ENCODE data around the gene ARL2BP.

The ARL2BP gene

DNA sequence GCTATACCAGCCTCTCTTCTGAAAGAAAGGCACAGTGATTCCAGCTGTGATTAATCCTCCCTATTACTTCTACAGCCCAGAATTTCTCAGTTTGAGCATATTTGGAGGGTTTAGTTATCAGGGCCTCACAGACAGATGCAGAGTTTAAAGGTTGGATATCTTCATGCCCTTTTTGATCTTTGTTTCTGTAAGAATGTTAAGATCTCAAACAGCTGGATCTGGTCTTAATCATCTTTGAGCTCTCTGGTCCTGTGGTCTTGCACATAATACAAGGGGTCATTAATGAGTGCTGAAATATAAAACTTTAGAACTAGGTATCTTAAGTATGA is 9.1 kb upstream of the ARL2BP start:
- DNase-seq, result no peak

DNA sequence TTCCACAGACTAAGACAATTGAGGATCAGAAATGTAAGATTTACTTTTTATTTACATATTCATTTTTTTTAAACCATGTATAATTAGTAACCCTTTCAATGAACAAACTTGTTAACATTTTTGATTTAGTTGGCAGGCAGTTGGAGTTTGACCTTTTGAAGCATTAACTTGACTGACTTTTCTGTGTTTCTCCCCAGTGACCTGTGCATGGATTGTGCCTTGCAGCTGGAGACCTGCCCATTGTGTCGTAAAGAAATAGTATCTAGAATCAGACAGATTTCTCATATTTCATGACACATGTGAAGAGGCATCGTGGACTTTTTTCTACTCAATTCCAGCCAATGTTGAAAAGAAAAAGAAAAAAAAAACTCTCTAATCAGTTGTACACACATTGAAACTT is 6.4 kb upstream of the ARL2BP start:
- no peak for DNase-seq

GRCh38 chr16:57239107-57239506 is 6.0 kb upstream of the ARL2BP start:
- DNase-seq, result no peak

DNA sequence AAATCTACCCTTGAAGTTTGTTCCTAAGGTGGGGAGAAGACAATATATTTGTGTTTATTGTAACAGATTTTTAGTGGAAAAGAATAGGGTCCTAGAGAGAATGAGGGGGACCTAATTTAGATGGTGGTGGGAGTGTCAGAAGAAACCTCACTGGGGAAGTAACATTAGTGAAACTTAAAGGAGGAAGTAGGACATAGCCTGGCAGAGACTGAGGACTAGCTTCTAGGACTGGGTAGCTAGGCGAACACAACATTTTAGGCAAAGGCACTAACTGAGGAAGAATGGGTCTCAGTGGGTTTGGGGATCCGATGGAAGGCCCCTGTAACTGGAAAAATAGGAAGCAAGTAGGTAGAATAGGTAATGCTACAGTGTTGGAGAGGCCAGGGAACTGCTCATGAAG is 4.2 kb upstream of the ARL2BP start:
- DNase-seq, result no peak

GRCh38 chr16:57242650-57243049 is 2.4 kb upstream of the ARL2BP start:
- DNase-seq, result no peak

DNA sequence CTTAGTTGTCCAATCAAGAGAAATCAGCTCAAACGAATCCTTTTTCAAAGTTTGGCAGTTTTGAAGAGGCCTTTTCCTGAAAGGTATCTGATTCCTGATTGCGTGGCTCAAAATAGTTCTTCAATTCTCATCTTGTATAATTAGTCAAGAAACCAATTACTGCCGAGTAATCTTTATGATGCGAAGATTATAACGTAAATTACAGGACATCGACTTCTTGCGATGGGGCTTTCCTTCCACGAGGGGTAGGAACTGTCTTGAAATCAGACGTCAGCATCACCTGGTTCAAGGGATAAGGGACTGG is 644 bp upstream of the ARL2BP start:
- no peak for DNase-seq

DNA sequence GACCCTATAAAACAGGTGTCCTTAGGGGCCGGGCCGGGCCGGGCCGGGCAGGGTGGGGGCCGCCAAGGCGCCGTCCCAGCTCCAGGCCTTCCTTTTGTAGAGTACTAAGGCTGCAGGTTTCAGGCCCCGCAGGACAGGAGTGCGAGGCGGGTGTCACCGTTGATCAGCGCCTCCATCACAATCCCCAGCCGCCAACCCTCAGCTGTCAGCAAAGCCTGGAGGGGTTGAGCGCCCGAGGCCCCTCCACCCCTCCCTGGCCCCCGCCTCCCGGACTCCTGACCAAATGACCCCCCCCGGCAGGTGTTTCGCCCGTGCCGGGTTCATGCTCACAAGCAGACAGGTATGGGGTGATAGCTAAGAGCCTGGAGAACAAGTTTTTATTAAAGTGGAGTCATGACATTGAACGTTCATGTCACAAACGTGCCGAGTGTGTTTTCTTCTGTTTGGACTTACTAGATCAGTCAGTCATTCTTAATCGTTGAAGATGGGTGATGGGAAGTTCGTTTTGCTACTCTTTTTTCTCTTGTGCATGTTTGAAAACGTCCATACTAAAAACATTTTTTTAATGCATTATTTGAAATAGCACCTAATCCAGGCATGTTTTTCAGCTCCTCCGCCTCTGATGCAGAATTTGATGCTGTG is 534 bp downstream of the ARL2BP start:
- no peak for DNase-seq

DNA sequence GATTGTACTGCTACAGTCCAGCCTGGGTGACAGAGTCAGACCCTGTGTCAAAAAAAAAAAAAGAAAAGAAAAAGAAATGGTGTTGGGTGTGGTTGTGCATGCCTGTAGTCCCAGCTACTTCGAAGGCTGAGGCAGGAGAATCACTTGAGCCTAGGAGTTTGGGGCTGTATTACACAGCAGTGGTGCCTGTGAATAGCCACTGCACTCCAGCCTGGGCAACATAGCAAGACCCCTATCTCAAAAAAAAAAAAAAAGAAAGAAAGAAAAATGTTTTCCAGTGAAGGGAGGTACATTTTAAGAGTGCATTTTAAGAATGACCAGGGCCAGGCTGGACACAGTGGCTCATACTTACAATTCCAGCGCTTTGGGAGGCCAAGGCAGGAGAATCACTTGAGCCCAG is 6.3 kb downstream of the ARL2BP start:
- no peak for DNase-seq

DNA sequence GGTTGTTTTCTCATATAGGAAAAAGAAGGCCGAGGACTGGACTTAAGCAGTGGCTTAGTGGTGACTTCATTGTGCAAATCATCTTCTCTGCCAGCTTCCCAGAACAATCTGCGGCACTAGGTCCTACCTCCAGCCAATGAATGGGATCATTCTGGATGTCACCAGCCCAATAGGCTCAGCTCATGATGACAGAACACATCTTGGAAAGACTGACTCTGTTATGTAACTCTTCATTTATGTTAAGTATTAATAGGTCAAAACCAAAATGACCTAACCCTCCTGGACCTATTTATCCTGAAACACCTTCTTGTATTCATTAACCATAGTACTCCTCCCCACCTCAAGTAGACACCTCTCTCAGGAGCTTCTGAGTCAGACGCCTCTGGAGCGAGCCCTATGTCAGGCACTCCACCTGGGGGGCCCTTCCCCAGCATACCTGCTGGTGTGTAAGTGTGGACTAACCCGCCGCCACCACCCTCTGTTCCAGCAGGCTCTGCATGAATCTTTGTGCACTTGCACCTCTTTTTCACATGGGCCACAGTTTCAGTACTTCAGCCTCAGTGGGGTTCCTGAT is 7.2 kb downstream of the ARL2BP start:
- peak; percentile 52 for DNase-seq

DNA sequence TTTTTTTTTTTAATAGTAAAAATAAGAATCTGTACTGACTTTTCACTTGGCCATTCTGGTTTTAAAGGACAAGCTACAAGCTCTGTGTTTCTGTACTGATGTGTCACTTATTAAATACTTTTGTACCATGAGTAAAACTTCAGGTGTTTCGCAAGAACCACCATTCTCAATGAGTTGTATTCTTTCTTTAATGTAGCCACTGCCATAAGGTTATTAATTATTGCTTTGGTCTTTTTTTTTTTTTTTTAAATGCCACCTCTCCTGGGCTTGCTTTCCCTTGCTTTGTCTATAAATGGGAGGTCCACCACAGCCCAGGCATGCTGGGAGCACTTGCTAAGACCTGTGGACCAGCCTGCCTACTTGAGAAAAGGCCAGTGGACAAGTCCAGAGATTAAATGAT is 8.4 kb downstream of the ARL2BP start:
- peak; percentile 1 for DNase-seq

- DNase-seq, result no peak
Measured at GRCh38 chr16:57255686-57256415, 10.8 kb downstream of the ARL2BP start.

GRCh38 chr16:57256601-57257395 is 11.7 kb downstream of the ARL2BP start:
- DNase-seq, result no peak

GRCh38 chr16:57257455-57258070 is 12.5 kb downstream of the ARL2BP start:
- DNase-seq, result no peak

DNA sequence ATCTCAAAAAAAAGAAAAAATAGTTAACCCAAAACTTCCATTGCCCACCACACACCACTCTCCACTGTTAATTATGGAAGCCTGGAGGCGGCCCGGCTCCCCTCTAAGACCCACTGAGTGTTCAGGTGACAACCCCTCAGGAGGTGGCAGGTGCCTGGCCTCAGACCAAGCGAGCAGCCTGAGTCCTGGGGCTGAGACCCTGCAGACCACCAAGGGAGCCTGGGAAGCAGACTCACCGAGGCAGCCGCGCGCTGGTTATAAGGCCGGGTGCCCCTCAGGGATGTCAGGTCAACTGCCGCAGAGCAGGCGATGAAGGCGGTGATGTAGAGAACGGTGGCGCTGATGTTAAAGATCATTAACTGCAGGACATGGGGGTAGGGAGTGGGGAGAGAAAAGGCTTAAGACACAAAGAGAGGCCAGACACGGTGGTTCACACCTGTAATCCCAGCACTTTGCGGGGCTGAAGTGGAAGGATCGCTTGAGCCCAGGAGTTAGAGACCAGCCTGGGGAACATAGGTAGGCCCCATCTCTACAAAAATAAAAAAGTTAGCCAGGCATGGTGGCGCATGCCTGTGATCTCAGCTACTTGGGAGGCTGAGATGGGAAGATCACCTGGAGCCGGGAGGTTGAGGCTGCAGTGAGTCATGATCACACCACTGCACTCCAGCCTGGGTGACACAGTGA is 13.3 kb downstream of the ARL2BP start:
- no peak for DNase-seq

DNA sequence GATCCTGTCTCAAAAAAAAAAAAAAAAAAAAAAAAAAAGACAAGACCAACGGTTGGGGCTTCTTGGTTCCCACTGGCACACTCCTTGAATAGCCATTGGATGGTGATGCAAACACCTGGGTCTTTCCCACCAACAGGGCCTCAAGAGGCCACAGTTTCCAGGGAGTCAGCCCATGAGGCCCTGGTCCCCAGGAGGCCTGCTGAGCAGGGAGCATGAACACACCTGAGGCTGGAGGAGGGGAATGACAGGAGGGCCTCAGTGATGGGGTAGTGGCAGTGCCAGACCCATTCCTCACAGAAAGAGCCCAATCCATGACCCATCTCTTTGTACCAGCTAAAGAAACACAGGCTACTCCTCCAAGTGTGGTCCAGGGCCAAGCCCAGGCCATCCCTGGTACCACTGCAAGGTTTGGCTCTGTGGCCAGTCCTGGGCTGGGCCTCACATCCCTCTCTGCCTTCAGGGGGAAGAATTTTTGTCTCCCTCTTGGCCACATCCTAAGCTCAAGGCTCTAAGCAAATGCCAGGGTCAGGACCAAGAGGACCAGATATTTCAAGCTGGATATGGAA is 13.9 kb downstream of the ARL2BP start:
- no peak for DNase-seq

DNA sequence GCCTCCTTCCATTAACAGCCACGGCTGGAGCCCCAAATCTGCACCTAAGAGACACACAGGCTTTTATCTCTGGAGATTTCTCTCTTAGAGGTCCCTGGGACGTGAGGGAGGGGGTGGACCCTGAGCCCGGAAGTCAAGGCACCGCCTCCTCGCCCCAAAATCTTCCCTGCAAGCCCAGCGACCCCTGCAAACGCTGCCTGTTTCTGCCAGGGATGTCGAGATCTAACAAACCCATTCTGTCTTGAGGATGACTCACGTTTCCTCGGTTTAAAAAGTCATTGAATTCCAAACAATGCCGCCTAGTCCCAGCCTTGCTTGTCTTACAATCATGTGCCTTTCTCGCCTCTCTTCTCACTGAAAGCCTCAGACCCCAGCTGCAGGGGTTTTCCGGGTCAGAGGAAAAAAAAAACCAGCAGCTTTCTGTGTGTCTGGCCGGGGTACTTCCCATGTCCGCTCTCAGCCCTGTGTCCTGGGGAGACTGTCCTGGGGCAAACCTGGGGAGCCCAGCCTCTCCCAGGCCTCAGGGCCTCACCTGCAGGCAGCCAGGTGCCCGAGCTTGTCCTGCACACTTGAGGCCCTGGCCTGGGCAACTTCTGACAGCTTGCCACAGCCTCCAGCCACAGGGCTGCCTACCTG is 15.4 kb downstream of the ARL2BP start:
- peak; percentile 39 for DNase-seq

DNA sequence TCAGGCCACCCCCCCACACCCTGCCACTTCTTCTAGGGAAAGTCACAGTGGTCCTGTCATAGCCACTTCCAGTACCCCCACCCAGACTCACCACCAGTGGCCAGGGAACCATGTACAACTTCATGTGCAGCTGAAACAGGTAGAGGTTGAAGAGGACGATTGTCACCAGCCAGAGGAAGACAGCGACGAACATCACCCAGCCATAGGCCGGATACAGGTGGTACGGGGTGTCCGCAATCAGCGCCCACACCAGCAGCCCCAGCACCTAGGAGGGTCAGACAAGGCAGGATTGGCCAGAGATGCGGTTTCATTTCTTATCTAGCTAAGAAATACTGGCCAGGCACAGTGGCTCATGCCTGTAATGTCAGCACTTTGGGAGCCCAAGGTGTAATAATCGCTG is 16.7 kb downstream of the ARL2BP start:
- no peak for DNase-seq

DNA sequence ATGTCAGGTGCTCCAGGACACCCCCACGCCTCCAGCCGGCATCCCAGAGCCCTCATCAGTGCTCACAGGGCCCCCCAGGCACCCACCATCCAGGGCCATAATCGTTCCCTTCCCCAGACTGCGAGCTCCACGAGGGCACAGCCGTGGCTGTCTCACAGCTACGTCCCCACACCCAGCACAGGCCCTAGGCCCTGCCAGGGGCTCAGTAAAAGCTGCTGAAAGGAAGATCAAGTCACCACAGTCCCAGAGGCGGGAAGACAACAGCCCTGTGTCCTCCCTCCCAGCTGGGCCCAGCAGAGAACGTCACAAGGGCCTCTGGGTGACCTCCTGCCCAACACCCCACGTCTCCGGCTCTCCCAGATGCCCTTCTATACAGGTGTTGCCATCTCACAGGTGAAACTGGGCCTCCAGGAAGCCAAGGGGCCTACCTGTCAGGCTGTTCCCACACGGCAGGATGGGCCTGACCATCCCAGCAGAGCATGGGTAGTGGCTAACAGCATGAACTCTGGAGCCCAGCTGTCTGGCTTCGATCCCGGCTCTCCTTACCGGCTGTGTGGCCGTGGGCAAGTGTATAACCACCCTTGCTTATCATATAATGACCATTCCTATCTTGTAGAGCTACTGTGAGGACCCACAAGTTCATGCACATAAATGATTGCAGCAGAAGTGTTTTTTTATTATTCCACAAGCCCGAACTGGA is 17.9 kb downstream of the ARL2BP start:
- DNase-seq, result no peak

DNA sequence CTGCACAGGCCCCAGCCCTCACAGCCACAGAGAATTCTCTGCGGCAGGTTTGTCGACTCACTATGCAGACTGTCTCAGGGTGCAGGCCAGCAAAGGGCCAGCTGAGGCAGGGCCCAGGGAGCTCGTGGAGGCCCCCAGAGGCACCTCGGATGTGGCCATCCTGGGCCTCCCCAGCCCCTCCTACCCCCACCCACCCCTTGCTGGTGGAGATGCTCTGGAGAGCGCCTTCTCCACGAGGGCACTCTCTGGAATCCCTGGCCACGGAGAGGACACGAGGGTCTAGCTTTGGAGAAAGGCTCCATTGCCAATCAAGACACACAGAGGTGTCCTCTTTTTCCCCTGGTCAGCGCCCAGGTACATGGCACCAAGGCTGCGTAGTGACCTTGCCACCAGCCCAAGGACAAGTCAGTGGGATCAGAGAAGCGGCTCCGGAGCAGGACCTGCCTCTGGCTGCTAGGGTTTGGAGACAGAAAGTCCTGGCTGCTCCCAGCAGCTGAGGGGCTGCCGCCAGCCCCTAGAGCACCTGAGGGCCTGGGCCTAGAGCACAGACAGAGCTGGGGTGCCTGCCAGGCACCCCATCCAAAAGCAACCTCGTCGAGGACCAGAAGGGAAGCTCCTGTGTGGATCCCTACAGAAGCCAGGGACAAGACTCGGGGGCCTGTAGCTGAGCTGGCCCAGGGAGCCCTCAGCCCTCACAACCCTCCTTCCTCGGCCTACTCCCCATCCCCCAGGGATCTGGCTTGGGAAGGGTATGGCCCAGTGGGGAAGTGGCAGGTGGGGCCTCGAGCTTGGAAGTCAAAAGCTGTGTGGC is 18.7 kb downstream of the ARL2BP start:
- DNase-seq, result no peak

DNA sequence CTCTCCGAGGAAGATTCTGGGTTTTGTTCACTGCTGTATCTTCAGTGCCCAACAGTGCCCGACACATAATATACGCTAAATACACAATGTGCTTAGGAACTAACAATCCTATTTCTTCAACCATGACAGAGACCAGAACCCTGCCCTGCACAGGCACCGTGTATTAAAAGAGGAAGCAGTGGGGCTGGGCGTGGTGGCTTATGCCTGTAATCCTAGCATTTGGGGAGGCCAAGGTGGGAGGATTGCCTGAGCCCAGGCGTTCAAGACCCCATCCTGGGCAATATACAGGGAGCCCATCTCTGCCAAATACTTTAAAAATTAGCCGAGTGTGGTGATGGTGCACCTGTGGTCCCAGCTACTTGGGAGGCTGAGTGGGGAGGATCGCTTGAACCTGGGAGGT is 19.3 kb downstream of the ARL2BP start:
- no peak for DNase-seq

GRCh38 chr16:57264950-57265371 is 19.9 kb downstream of the ARL2BP start:
- no peak for DNase-seq
